Activated CD8-positive, alpha-beta memory T cell treated with anti-CD3 and anti-CD28 coated beads, Interleukin-2, amount 50 U/mL, for 4 hours (primary cell): Measurements from ENCODE around the gene SSNA1.

ENCODE experiments used
- DNase-seq: peaks from one replicate; pipeline ENCODE4 v3.0.0-alpha.2; 2020

The SSNA1 gene

DNA sequence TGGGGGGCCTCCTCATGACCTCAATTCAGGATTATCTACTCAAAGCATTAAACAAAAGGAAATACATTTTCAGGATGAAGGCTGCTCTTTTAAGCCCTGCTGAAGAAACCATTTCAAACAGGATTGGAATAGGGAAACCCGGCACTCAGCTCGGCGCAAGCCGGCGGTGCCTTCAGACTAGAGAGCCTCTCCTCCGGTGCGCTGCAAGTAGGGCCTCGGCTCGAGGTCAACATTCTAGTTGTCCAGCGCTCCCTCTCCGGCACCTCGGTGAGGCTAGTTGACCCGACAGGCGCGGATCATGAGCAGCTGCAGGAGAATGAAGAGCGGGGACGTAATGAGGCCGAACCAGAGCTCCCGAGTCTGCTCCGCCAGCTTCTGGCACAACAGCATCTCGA is 16.3 kb downstream of the SSNA1 start:
- no peak for DNase-seq

DNA sequence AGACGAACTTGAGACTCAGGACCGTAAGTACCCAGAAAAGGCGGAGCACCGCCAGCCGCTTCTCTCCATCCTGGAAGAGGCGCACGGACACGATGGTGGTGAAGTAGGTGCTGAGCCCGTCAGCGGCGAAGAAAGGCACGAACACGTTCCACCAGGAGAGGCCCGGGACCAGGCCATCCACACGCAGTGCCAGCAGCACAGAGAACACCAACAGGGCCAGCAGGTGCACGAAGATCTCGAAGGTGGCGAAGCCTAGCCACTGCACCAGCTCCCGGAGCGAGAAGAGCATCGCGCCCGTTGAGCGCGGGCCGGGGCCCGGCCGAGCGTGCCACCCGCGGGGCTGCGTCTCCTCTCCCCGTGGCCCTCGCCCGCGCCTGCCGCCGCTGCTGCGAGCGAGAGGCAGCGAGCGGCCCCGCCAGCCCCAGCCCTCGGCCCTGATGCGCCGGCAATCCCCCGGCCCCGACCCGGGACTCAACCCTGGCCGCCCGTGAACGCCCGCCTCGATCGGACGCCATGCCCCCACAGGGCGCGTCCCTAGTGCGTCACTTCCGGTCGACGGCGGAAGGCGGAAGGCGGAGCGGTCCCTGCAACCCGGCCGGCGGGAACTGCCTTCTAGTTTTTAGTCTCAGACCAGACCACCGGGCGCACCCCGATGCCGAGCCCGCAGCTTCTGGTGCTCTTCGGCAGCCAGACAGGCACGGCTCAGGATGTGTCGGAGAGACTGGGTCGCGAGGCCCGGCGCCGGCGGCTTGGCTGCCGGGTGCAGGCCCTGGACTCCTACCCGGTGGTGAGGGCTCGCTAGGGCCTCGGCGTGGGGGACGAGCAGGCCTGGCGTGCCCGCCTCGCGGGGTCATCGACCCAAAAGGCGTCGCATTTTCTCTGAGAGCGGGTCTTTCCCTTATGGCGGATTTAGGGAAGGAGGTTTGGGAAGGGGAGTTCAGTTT is 16.9 kb downstream of the SSNA1 start, which contains the start of the genes NDOR1 and TMEM203:
Gene NDOR1 (plus strand): TSS at position 575 of the 944 bp plus-strand sequence. CDS start 78 bp downstream, at position 653.
Gene TMEM203 (minus strand): TSS at position 523 of the 944 bp plus-strand sequence. CDS start 234 bp downstream, at position 289.
- peak; percentile 94 for DNase-seq

DNA sequence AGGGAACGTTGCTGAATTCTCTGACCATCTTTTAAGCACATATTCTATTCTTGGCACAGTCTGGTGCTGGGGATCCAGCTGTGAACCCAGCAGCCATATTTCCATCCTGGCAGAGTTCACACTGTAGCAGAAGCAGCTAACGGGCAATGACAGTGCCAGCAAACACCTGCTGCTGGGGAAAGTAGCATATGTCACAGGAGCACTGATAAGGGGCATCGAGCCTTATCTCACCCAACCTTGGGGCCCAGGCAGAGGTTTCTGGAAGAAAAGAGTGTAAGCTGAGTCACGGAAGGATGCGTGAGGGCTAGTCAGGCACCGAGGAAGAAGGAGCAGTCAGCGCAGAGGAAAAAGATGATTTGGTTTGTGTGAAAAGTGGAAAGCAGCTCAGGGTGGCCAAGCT is 18.1 kb downstream of the SSNA1 start:
- no peak for DNase-seq

DNA sequence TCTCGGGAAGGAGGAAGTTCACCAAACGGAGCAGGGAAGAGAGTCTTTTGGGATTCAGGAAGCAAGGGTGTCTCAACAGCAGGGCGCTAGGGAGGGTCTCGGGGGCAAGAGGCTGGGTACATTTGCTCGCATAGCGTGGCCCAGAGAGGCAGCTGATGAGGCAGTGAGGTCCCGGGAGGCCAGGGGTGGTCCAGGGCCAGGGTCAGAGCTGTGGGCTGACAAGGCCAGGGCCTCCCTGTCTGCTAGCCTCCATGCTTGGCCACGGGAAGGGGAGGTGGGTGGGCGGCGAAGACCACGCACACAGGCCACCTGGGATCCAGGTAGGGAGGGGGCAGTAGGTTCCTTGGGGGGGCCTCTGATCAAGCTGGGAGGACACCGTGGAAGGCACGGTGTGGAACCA is 23.1 kb downstream of the SSNA1 start:
- no peak for DNase-seq

DNA sequence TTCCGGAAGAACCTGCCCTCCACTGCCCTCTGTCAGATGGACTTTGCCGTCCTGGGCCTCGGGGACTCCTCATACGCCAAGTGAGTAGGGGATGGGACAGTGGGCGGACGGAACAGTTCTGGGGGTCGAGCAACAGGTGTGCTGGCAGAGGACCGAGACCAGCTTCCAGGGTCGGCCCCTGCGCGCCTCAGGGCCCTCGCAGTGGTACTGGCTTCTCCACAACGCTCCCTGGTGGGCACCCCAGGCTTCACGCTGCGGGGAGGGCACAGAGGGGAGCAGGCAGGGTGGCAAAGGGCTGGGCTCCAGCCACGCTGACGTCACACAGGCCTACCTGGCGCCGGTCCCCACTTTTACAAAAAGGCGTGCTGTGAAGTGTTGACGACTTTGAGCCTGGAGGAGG is 24.0 kb downstream of the SSNA1 start:
- DNase-seq, result no peak

DNA sequence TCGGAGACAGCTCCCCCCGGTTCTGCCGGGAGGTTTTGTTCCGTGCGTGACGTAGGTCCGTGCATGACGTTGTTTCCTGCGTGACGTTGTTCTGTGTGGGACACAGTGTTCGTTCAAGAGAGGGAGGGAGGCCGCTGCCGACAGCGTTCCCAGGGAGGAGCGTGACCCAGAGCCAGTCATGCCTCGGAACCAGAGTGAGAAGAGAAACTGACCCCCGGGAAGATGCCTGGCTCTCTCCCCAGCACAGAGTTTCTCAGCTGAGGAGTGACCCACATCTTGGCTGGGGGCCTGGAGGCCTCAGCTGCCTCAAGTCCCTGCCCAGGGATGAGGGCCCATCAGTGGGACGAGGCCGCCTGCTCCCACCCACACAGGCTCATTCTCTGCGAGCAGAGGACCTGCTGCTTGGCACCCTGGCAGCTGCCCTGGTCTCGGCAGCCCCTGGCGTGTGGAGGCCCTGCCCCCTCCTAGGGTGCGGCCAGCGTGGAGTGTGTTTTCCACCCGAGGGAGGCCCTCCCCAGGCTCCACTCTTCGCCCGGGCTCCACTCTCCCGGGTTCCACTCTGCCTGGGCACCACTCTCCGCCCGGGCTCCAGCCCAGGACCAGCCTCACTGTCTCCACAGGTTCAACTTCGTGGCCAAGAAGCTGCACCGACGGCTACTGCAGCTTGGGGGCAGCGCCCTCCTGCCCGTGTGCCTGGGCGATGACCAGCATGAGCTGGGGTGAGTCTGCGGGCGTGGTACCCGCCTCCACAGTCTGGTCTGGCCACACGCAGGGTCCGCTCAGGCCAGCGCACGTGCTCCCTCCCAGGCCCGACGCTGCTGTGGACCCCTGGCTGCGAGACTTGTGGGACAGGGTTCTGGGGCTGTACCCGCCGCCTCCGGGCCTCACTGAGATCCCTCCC is 24.9 kb downstream of the SSNA1 start:
- no peak for DNase-seq

DNA sequence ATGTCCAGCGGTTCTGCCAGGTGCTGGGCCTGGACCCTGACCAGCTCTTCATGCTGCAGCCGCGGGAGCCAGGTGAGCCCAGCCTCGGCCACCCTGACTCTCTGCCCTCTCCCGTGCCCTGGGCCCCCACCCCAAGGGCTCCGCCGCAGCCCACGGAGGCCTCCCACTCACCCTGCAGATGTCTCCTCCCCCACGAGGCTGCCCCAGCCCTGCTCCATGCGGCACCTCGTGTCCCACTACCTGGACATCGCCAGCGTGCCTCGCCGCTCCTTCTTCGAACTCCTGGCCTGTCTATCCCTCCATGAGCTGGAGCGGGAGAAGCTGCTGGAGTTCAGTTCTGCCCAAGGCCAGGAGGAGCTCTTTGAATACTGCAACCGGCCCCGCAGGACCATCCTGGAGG is 26.1 kb downstream of the SSNA1 start:
- no peak for DNase-seq

DNA sequence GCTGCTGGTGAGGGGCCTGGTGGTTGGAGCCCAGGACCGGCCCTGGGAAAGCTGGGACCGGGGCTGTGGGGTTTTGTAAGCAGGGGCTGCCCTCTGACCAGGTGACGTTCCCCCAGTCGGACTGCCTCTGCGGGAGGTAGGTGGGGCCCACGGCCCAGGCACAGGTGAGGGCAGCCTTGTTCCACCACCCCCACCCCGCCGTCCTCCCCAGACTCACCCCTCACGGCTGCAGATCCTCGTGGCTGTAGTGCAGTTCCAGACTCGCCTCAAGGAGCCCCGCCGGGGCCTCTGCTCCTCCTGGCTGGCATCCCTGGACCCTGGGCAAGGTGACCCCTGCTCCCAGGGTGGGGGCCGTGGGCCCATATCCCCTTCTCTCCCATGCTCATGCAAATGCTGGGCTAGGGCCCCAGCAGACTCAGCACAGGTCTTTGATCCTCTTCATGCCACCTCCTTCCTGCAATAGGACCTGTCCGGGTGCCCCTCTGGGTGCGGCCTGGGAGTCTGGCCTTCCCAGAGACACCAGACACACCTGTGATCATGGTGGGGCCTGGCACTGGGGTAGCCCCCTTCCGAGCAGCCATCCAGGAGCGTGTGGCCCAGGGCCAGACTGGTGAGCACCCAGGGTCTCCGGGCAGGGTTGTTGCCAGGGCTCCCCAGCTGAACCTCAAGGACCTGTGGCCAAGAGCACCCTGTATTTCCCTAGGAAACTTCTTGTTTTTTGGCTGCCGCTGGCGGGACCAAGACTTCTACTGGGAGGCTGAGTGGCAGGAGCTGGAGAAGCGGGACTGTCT is 26.9 kb downstream of the SSNA1 start:
- no peak for DNase-seq

DNA sequence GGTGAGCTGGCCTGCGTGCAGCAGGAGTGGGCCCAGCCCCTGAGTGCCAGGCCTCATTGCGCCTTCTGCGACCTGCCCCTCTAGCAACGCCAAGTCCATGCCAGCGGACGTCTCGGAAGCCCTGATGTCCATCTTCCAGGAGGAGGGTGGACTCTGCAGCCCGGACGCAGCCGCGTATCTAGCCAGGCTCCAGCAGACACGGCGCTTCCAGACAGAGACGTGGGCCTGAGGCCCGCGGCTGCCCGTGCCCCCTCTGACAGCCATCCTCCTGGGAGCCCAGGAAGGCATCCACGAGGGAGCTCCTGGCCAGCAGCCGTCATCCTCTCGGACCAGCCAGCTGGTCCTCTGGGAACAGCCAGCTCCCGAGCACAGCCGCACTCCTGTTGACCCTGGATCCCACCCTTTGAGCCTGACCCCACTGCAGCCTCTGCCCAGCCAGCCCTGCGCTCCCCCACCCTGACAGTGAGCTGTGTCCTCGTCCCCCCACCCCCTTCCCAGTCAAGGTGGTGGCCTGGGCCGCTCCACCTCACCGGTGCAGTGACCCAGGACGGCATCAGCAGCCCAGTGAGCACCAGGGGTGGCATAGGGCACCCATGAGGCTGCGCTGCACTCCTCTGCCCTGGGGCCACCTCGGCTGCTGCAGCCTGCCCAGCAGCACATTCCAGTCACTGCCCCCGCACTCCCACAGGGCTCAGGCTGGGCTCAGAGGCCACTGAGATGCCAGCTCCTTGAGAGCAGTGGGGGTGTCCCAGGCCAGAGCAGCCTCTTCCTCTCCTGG is 27.9 kb downstream of the SSNA1 start:
- DNase-seq, result no peak

DNA sequence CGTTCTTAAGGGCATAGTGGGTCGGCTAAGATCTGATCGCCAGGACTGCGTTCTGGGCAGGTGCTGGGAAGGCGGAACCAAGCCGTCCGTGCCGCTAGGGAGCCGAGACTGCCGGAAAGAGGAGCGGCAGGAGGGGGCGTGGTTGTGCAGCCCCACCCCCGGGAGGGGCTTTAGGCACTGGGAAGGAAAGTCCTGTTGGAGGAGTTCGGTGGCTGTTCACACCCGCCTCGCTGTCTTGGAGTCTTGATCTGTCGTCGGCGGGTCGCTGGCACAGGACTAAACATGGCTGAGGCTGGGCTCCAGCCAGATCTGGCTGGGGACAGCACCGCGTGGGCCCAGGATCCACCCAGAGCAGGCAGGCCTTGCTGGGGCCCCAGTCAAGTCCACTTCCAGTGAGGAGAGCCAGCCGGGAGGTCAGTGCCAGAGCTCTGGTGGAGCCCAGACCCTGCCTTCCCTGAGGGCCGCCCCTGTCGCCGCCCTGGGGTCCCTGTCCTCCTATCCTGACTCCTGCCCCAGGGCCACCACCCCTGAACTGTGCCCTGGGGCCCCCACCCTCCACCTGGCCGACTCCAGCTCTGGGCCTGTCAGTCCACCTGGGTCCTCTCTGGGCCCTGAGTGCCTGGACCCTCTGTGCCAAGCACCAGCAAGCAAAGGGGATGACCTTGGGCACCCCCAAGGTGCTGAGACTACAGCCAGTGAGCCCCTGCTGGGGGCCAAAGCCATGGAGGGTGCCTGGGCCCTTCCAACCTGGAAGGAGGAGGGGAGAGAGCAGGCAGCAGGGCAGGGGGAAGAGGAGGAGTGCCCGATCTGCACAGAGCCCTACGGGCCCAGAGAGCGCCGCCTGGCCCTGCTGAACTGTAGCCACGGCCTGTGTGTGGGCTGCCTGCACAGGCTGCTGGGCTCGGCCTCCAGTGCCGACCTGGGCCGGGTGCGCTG is 29.1 kb downstream of the SSNA1 start:
- no peak for DNase-seq

DNA sequence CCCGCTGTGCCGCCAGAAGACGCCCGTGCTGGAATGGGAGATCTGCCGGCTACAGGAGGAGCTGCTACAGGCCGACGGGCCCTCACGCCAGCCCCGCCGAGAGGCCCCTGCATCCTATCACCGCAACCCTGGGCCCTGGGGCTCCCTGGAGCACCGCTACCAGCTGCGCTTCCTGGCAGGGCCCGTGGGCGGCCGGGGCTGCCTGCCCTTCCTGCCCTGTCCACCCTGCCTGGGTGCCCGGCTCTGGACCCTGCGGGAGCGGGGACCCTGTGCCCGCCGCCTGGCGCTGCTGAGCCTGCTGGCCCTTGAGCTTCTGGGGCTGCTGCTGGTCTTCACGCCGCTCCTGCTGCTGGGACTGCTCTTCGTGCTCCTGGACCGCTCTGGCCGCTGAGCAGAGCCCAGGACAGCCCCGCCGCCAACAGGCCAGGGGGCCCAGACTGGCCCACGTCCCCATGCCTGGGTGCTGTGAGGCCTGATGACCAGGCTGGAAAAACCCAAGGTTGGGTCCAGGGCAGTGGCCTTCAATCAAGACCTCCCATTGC is 29.8 kb downstream of the SSNA1 start:
- no peak for DNase-seq

DNA sequence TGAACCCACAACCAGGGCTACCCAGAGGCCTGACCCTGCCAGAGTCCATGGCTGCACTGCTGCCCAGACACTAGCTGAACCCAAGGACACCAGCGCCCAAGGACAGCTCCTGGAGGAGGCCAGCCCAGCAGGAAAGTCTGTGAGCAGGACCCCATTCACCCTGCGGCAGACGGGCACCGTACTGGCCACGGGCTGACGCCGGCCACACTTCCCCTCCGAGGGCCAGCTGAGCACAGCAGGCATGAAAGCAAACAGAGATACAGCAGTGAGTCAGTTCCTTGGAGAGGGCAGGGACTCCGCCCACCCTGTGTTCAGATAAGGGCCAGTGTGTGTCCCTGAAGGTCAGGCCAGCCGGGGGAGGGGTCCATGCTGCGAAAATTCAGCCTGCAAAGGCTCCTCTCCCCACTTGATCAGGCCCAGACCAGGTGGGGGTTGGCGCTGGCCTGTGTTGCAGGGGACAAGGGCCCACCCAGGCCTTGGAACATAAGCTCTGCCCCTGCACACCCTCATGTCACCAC is 30.3 kb downstream of the SSNA1 start:
- DNase-seq, result no peak

DNA sequence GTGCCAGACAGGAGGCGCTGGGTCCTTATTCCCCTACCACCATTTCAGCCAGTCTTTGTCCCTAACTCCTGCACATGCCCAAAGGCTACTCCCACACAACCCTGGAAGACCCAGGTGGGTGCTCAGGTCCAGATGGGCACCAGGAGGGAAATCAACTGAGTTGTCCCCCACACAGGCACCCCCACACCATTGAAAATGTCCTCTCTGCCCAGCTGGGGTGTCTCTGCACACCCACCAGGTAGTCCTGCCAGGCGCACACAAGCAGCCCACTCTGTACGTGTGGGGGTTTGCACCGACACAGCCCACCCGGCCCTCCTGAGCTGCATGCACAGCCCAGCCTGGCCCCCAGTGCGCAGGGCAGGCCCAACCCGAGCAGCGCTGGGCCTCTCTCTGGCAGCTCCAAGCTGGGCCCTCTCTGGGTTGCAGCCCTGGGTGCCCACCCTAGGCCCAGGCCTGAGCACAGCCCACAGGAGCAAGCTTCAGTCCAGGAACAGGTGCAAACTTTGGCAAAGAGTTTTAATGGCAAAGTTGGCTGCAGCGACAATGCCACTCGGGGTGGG is 31.4 kb downstream of the SSNA1 start:
- DNase-seq, result no peak

DNA sequence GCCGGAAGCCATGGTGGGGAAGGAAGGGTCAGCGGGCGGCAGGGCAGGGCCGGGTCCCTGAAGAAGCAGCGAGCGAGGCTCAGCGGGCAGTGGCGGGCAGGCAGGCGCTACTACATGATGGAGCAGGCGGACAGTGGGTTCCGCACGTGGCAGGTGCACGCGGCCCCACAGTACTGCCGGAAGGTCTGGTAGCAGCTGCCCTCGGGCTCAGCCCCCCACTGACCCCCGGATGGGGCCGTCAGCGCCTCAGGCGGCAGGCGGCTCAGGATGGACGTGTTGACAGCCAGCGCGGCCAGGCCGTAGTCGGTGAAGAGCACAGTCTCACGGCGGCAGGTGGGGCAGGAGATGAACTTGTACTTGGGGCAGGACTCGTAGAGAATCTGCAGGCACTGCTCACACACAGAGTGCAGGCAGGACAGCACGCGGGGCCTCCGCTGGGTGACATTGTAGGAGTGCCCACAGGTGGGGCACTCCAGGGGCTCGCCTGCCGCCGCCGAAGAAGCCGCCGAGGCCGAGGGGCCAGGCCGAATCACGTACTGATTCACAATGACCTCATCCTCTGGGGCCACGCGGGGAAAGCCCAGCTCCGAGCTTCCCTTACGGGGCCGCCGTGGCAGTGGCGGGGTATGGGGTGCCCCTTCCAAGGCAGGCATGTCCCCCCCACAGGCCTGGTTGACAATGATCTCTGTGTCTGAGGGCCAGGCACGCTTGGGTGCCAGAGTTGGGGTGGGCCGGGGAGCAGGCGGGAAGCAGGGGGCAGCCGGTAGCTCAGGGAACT is 32.0 kb downstream of the SSNA1 start:
- DNase-seq, result no peak

DNA sequence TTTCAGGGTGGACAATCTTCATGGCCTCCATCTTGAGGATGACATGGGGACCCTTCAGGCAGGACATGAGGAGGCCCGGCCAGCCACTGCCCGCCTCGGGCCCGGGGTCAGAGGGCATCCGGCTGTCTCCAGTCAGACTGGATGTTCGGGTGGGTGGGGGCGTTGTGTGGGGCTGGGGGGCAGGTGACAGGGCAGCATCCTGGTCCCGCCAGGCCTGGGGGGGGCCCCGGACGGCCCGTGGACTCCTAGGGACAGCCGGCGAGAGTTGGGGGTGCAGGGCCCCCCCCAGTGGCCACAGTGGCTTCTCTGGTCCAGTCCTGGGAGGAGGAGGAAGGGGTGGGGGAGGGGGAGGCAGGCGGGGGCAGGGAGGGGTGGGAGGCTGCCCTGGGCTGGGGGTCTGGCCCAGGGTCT is 32.6 kb downstream of the SSNA1 start:
- DNase-seq, result no peak

DNA sequence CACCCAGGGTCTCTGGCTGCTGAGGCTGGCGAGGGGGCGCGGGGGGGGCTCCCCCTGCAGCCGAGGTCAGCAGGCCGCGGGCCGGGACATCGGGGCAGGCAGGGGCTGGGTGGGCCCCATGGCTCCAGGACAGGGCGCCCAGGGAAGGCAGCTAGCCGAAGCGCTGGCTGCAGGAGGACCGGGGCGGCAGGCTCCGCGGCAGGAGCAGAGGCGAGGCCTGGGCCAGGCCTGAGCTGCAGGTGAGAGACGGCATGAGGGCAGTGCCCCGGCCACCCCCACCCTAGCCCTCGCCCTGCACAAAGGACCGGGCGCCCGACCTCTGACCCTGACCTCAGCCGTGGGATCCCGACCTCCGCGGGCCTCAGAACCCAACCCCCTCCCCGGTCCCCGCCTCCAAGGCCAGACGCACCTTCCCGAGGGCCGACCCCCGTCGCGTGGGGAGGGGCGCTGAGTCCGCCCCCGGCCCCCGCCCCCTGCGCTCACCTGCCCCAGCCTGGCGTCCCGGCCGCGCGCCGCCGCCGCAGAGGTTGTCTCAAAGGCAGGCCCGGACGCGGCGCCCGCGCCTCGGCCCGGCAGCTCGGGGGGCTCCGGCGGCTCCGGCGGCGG is 33.1 kb downstream of the SSNA1 start:
- DNase-seq, result no peak

DNA sequence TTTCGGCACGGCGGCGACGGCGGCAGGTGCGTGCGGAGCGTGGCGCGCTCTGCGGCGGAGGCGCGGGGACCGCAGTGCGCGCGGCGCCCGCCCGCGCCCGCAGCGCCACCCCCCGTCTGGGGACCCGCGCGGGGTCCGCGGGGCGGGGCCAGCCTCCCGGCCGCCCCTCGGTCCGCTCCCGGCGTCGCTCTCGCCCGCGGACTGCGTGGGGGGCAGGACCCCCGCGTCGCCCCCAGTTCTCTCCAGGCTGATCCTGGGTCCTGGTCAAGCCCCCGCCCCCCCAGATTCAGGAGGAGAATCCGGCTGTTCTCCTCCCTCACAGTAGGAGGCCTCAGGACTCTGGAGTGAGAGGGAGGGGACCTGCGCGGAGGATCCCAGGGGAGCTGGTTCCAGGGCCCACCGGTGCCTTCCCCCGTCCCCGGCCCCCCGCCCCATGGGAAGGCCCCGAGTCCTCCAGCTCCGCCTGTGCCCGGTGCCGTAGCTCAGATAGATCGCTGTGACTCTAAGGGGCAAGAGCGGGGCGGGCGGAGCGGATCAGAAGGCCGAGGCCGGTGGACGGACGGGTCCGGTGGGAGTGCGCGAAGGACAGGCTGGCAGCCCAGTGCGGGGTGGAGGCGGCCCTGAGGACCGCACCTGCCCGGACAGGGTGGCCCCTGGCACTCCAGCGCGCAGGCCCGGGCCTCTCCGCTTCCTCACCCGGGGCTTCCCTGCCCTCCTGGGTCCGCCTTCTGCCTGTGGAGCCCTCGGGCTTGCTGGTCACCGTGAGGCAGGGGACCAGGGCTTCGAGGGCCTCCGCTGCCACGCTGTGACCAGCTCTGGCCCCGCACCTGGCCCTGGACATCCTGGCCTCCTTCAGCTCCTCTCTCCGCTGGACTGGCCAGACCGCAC is 34.0 kb downstream of the SSNA1 start, which contains the start of gene RNF208:
Gene RNF208 (minus strand): TSS at position 51 of the 888 bp plus-strand sequence. CDS start 1,028 bp downstream, outside the sequence.
- no peak for DNase-seq
